Aorta (tissue), 5 donors: Measurements from ENCODE around the gene GPR15. TPM values are rescaled to one million over a fixed set of nuclear protein-coding genes. Genes with fewer than 3 reads are reported as not detected.

Experiments
- ATAC-seq: fragments of 200-7000 bp; cut with Tn5 transposase; one replicate; pipeline ENCODE4 v1.9.1; 2022; ENCODE audit warnings: moderate library complexity; ENCODE audit not compliant: low FRiP score
- DNase-seq, 2 donors: peaks; one replicate each; pipeline ENCODE4 v3.0.0-alpha.2; 2020
- H3K27ac ChIP-seq, 2 donors: one replicate each; pipeline ENCODE4 v1.5.1; 2013; ENCODE audit warnings: low read length in 2 of 2, mild to moderate bottlenecking in 2 of 2, moderate library complexity in 2 of 2, control low read depth in 1 of 2, inconsistent platforms in 1 of 2, low read depth in 1 of 2
- H3K27me3 ChIP-seq, 2 donors: one replicate each; pipeline ENCODE4 v1.6.1; 2013; ENCODE audit warnings: control low read depth in 1 of 2, low read length in 1 of 2, mild to moderate bottlenecking in 1 of 2, moderate library complexity in 1 of 2; ENCODE audit not compliant: insufficient read depth in 2 of 2, control insufficient read depth in 1 of 2
- H3K36me3 ChIP-seq, 2 donors: one replicate each; pipeline ENCODE4 v1.6.1; 2013; ENCODE audit warnings: control low read depth in 1 of 2, low read length in 1 of 2, mild to moderate bottlenecking in 1 of 2; ENCODE audit not compliant: insufficient read depth in 2 of 2, control insufficient read depth in 1 of 2
- H3K4me1 ChIP-seq, 2 donors: one replicate each; pipeline ENCODE4 v1.6.1; 2013; ENCODE audit warnings: low read length in 2 of 2, control low read depth in 1 of 2, mild to moderate bottlenecking in 1 of 2, moderate library complexity in 1 of 2; ENCODE audit not compliant: insufficient read depth in 2 of 2, control insufficient read depth in 1 of 2
- H3K4me3 ChIP-seq, 2 donors: one replicate each; pipeline ENCODE4 v1.5.1; 2013; ENCODE audit warnings: low read length in 2 of 2, control low read depth in 1 of 2, mild to moderate bottlenecking in 1 of 2
- H3K9me3 ChIP-seq: one replicate; pipeline ENCODE4 v1.6.1; 2013; ENCODE audit warnings: mild to moderate bottlenecking, low read length; ENCODE audit not compliant: control insufficient read depth
- WGBS, 2 donors: extraction: QIAGEN DNeasy Blood & Tissue Kit; methylation state at CpG; one replicate each; pipeline ENCODE4 v1.1.7; 2013; 5-methylcytosine and 5-hydroxymethylcytosine counted together
- intact Hi-C, 2 donors: fragments of 100-400 bp; cut with DNase I; formaldehyde crosslinking; loops; one replicate each; pipeline versions ENCODE4 v1.14.2 to v1.15.0; 2022
- polyA plus RNA-seq, 2 donors: library from polyadenylated mRNA; stranded (reverse); fragments of 200-250 nt; gene quantifications; one replicate each; pipeline ENCODE4 v1.2.3, GENCODE V29; 2013
- total RNA-seq, 2 donors: library from RNA; stranded (reverse); fragmentation: NEBNext Ultra II Directional; extraction: Animal tissue kit (Norgen Biotek cat#: 25700); gene quantifications; one replicate each; pipeline ENCODE4 v1.2.1, GENCODE V29; 2021
- donor health status: healthy with polysubstance abuse.
- donor health status: Bipolar disorder and iron deficiency.
- donor health status: DM: no; HTN: no; CAD: no.
- donor health status: DM: no; HTN: no; CAD: no.
- donor health status: DM: yes; HTN: yes; CAD: no.

Gene GPR15
- total and polyA plus RNA-seq, 4 donors: not detected

GRCh38 chr3:98508582-98508981 is 23.2 kb upstream of the GPR15 start:
- Histone ChIP-seq H3K27ac (no peak overlapping the region), H3K9me3 (no peaks in the 10 kb centered on the region), H3K4me3 (no peak overlapping the region), H3K36me3 (peaks cover 0 to 2% of the 10 kb centered on the region in 2 donors), H3K27me3 (no peaks in the 10 kb centered on the region), H3K4me1 (no peaks in the 10 kb centered on the region)
- DNase-seq (no peak), ATAC-seq (no peak)
- intact Hi-C loops: no loop called here
- WGBS, 2 donors: 98 to 100% methylated on average over 2 of the region's 2 CpGs

GRCh38 chr3:98512576-98512975 is 19.2 kb upstream of the GPR15 start:
- Histone ChIP-seq H3K27me3 (no peaks in the 10 kb centered on the region), H3K9me3 (no peaks in the 10 kb centered on the region), H3K4me1 (no peaks in the 10 kb centered on the region), H3K36me3 (peaks cover 0 to 5% of the 10 kb centered on the region in 2 donors), H3K4me3 (no peak overlapping the region), H3K27ac (no peak overlapping the region)
- 94% methylated on average over 4 of the region's 4 CpGs for WGBS, 2 donors
- ATAC-seq (no peak), DNase-seq (no peak)
- intact Hi-C loops: no loop called here

- no peak for ATAC-seq
- Histone ChIP-seq H3K4me1 (no peaks in the 10 kb centered on the region), H3K36me3 (peaks cover 0 to 5% of the 10 kb centered on the region in 2 donors), H3K9me3 (no peaks in the 10 kb centered on the region), H3K27me3 (no peaks in the 10 kb centered on the region), H3K27ac (no peak overlapping the region), H3K4me3 (no peak overlapping the region)
- intact Hi-C loops: no loop called here
- DNase-seq: no peak
- WGBS, 2 donors: 78 to 80% methylated on average over 4 of the region's 4 CpGs
Measured at GRCh38 chr3:98513091-98513511, 18.7 kb upstream of the GPR15 start.

- no peaks in the 10 kb centered on the region for H3K9me3 ChIP-seq
- H3K4me3 ChIP-seq: no peak overlapping the region
- H3K36me3 ChIP-seq: peaks cover 0 to 5% of the 10 kb centered on the region in 2 donors
- no peak for DNase-seq
- 95% methylated on average over 3 of the region's 3 CpGs for WGBS, 2 donors
- intact Hi-C loops: no loop called here
- H3K4me1 ChIP-seq: no peaks in the 10 kb centered on the region
- no peak overlapping the region for H3K27ac ChIP-seq
- ATAC-seq: no peak
- H3K27me3 ChIP-seq: no peaks in the 10 kb centered on the region
Measured at GRCh38 chr3:98513736-98514135, 18.0 kb upstream of the GPR15 start.

- intact Hi-C loops: no loop called here
- Histone ChIP-seq H3K4me1 (peaks cover 0 to 1% of the 10 kb centered on the region in 2 donors), H3K27ac (no peak overlapping the region), H3K9me3 (no peaks in the 10 kb centered on the region), H3K4me3 (no peak overlapping the region), H3K36me3 (peaks cover 0 to 5% of the 10 kb centered on the region in 2 donors), H3K27me3 (no peaks in the 10 kb centered on the region)
- no peak for DNase-seq
- 96 to 97% methylated on average over 1 of the region's 1 CpG for WGBS, 2 donors
- no peak for ATAC-seq
Measured at GRCh38 chr3:98514948-98515347, 16.8 kb upstream of the GPR15 start.

GRCh38 chr3:98518816-98519215 is 13.0 kb upstream of the GPR15 start:
- Histone ChIP-seq H3K27ac (no peak overlapping the region), H3K9me3 (no peaks in the 10 kb centered on the region), H3K4me3 (no peak overlapping the region), H3K36me3 (peaks cover 0 to 5% of the 10 kb centered on the region in 2 donors), H3K27me3 (no peaks in the 10 kb centered on the region), H3K4me1 (peaks cover 1 to 7% of the 10 kb centered on the region in 2 donors)
- DNase-seq (no peak), ATAC-seq (no peak)
- WGBS, 2 donors: 95 to 96% methylated on average over 2 of the region's 2 CpGs
- intact Hi-C loops: no loop called here

- intact Hi-C loops: no loop called here
- Histone ChIP-seq H3K9me3 (no peaks in the 10 kb centered on the region), H3K27me3 (no peaks in the 10 kb centered on the region), H3K4me1 (peaks cover 1 to 7% of the 10 kb centered on the region in 2 donors), H3K27ac (no peak overlapping the region), H3K4me3 (no peak overlapping the region), H3K36me3 (peaks cover 0 to 5% of the 10 kb centered on the region in 2 donors)
- 6 to 99% methylated on average over 1 of the region's 1 CpG for WGBS, 2 donors
- ATAC-seq (no peak), DNase-seq (no peak)
Measured at GRCh38 chr3:98519351-98519750, 12.4 kb upstream of the GPR15 start.

- peaks cover 1 to 7% of the 10 kb centered on the region in 2 donors for H3K4me1 ChIP-seq
- no peaks in the 10 kb centered on the region for H3K9me3 ChIP-seq
- peak overlapping the region; percentile 83 to 92 for H3K4me3 ChIP-seq
- peak overlapping the region; percentile 91 to 99 for H3K27ac ChIP-seq
- ATAC-seq: peak; percentile 62
- H3K27me3 ChIP-seq: no peaks in the 10 kb centered on the region
- H3K36me3 ChIP-seq: no peaks in the 10 kb centered on the region
- no peak for DNase-seq
- intact Hi-C loops: no loop called here
- 1% methylated on average over 16 of the region's 16 CpGs for WGBS, 2 donors
Measured at GRCh38 chr3:98521897-98522543, 9.8 kb upstream of the GPR15 start.

- intact Hi-C loops: no loop called here
- ATAC-seq (peak; percentile 99), DNase-seq (peak; percentile 99 to 100)
- Histone ChIP-seq H3K27ac (peak within 1 kb of the TSS; percentile 91 to 99), H3K36me3 (no peaks in the 10 kb centered on the region), H3K4me1 (peaks cover 1 to 7% of the 10 kb centered on the region in 2 donors), H3K27me3 (no peaks in the 10 kb centered on the region), H3K9me3 (no peaks in the 10 kb centered on the region), H3K4me3 (peak within 1 kb of the TSS; percentile 83 to 92)
- 0 to 1% methylated on average over 60 to 63 of the region's 63 CpGs for WGBS, 2 donors
Measured at GRCh38 chr3:98522544-98523281, 9.1 kb upstream of the GPR15 start, which contains the start of gene CLDND1. CLDND1 (minus strand) TSS chr3:98522902; CDS start chr3:98521424, 1,478 bp downstream.
